HG02852 (cell line): Measurements from ENCODE around the gene PRMT3.
"Not testable (repeated sequence)": the region's sequence is repeated elsewhere in the genome, so short reads cannot be mapped to it uniquely, and the experiment has no call there.

Experiments
- ATAC-seq: cut with Tn5 transposase; IDR thresholded peaks from one replicate; pipeline ENCODE4 v1.9.1; 2021; ENCODE audit warnings: mild to moderate bottlenecking, moderate library complexity; ENCODE audit not compliant: unreplicated experiment

PRMT3 gene

GRCh38 chr11:20453657-20454316 is 66.3 kb downstream of the PRMT3 start:
- no peak for ATAC-seq

GRCh38 chr11:20457001-20457799 is 69.7 kb downstream of the PRMT3 start:
- ATAC-seq, result no peak

- no peak for ATAC-seq
Observed at GRCh38 chr11:20457934-20458680, 70.6 kb downstream of the PRMT3 start.

- no peak for ATAC-seq
Observed at GRCh38 chr11:20458905-20459632, 71.6 kb downstream of the PRMT3 start.

DNA sequence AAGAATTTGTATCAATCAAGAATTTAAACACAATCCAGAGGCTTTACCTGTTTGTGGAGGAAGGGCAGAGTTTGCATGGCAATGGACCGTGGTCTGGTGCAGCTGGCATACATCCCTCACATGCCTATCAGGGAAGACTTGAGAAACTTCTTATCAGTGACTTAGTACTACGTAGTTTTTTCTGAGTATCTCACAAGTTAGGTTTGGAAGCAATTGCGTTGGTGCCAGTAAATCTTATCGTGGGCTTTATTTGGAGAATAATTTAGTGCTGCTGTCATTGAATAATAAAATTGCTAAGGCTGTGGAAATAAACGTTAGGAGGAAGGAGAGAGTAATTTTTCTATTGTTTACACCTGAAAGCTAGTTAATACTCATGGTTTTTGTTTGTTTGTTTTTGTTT is 72.3 kb downstream of the PRMT3 start:
- ATAC-seq, result no peak

- no peak for ATAC-seq
Observed at GRCh38 chr11:20464518-20464917, 77.0 kb downstream of the PRMT3 start.

- ATAC-seq, result no peak
Observed at GRCh38 chr11:20467487-20468185, 80.1 kb downstream of the PRMT3 start.

GRCh38 chr11:20470348-20470747 is 82.8 kb downstream of the PRMT3 start:
- ATAC-seq, result no peak

DNA sequence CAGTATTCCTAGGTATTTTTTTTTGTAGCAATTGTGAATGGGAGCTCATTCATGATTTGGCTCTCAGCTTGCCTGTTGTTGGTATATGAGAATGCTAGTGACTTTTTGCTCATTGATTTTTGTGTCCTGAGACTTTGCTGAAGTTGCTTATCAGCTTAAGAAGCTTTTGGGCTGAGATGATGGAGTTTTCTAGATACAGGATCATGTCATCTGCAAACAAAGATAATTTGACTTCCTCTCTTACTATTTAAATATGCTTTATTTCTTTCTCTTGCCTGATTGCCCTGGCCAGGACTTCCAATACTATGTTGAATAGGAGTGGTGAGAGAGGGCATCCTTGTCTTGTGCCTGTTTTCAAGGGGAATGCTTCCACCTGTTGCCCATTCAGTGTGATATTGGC is 84.4 kb downstream of the PRMT3 start:
- not testable (repeated sequence) for ATAC-seq

DNA sequence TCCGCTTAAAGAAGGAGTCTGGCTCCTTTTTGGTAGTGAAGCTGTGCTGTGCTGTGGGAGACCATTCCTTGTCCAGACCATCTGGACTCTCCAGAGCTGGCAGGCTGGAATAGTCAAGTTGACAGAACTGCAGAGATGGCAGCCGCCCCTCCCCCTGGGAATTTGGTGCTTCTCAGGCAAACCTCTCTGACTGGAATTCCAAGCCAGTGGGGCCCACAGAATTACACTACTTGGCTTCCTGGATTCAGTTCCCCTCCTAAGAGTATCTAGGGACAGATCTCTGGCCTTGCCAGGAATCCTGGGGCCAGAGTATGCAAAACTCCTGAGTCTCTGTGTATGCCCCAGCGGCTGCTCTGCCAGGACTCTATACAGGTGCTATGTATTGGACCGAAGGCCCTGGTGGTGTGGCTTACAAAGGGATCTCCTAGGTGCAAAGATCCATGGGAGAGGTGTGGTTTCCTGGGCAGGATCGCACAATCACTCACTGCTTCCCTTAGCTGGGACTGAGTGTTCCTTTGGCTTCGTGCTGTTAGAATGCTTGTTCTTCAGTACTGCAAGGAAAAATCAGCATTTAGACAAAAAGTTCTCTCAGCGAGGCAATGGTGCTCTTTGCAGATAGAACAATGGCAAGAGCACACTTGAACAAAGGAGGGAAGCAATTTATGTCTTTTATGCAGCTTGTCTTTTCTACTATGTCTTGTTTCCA is 86.8 kb downstream of the PRMT3 start:
- no peak for ATAC-seq

- no peak for ATAC-seq
Observed at GRCh38 chr11:20474882-20475517, 87.5 kb downstream of the PRMT3 start.

GRCh38 chr11:20477418-20478090 is 90.0 kb downstream of the PRMT3 start:
- no peak for ATAC-seq

DNA sequence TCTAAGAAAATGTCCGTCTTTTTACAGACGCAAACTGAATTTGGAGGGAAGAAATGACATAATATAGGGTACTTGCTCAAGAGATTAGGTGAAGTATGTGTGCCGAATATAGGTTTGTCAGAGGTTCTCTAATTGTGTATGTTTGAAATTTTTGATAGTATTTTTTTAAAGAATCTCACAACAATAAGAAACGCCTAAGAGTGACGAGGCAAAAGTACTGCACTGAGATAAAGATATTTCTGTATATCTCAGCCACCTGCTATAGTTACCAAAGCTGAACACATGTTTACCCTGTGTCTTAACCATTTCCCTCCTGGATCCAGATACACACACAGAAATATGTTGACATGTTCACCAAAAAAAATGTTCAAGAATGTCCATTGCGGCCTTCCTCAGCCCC is 92.0 kb downstream of the PRMT3 start:
- no peak for ATAC-seq

DNA sequence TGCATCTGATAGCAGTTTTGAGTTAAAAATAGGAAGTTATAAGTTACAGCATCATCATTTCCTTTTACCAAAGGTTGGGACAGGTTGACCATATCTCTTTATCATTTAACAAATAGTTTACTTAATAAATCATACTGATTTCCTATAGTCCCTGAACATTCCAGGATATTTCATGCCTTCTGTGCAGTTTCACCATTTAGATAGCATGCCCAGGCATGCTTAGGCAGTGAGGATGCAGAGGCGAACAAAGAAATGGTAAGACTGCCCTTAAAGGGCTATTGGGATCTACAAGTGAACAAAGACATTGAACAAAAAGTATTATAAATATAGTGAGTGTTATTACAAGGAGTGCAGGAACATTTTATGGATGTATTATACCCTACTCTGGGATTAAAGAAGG is 96.4 kb downstream of the PRMT3 start:
- ATAC-seq, result no peak

DNA sequence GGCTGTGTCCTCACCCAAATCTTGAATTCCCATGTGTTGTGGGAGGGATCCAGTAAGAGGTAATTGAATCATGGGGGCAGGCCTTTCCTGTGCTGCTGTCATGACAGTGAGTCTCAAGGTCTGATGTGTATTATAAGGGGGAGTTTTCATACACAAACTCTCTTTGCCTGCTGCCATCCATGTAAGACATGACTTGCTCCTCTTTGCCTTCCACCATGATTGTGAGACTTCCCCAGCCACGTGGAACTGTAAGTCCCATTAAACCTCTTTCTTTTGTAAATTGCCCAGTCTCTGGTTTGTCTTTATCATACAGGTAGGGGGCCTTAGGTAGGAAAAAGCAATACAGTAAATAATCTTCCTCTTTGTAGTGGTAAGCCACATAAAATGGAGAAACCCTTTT is 96.9 kb downstream of the PRMT3 start:
- not testable (repeated sequence) for ATAC-seq

DNA sequence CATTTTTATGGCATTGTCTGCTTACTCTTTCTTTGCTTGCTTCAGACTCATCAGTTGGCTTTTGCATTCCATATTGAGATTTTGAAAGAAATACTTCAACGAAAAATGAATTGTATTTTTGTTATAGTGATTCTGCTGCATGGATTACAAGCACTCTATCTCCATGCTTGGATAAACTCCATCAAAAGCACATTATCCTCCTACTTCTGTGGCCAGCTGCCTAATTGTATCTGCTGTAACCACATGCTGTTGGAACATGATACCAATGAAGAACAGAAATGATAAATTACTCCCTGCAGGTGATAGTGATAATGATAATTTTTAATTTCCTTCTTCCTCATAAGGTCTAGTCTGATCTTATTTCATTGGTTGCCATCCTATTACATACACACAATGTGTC is 100.8 kb downstream of the PRMT3 start:
- no peak for ATAC-seq

DNA sequence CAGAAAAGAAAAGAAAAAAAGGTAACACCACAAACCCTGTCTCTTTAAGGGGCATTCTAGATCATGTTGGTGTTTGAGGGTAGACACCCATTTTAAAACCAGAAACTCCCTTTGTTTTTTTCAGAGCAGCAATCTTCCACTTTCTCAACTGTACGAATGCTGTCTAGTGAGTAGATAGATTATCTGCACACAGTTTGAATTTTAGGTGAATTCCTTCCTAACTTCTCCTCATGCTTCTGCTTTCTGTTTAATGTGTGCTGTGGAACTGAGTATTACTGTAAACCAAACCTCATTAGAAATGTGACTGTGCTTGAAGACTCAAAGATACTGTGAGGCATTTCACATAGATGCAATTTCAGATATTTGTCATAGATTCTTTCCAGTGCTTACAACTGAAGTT is 102.4 kb downstream of the PRMT3 start:
- ATAC-seq, result peak; percentile 87

DNA sequence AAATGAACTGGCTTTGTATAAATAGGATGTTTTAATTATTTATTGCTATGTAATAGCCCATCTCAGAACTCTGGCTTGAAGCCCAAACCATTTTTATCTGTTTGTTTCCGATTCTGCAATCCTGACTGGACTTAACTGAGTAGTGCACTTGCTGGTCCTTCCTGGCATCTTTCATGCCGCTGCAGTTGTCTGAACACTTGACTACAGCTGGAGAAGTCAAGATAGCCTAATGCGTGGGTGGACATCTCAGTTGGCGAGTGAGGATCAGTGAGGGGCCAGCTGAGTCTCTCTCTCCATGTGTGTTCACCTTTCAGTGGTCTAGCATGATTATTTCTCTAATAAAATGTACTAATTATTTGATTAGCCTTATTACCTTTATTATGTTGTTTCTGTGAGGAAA is 105.8 kb downstream of the PRMT3 start:
- ATAC-seq, result no peak
